ENCODE data around the gene SATB1.

The SATB1 gene

GRCh38 chr3:18401300-18401961, 23.7 kb downstream of the SATB1 start:
- DNase-seq (ENCODE audit: low spot score): no peak

GRCh38 chr3:18398448-18398847, 26.7 kb downstream of the SATB1 start:
- no peak for DNase-seq (ENCODE audit: low spot score)

- no peak for DNase-seq (ENCODE audit: low spot score)
Observed at GRCh38 chr3:18396428-18396827, 28.7 kb downstream of the SATB1 start.

GRCh38 chr3:18394384-18394995, 30.6 kb downstream of the SATB1 start:
- no peak for DNase-seq (ENCODE audit: low spot score)

GRCh38 chr3:18393906-18394305, 31.2 kb downstream of the SATB1 start:
- peak; percentile 14 for DNase-seq (ENCODE audit: low spot score)

- no peak for DNase-seq (ENCODE audit: low spot score)
Observed at GRCh38 chr3:18390024-18390660, 35.0 kb downstream of the SATB1 start.

GRCh38 chr3:18389108-18389733, 35.9 kb downstream of the SATB1 start:
- DNase-seq (ENCODE audit: low spot score): peak; percentile 56

GRCh38 chr3:18386274-18386890, 38.8 kb downstream of the SATB1 start:
- DNase-seq (ENCODE audit: low spot score): no peak

- DNase-seq (ENCODE audit: low spot score): no peak
Observed at GRCh38 chr3:18385706-18386105, 39.4 kb downstream of the SATB1 start.

- DNase-seq (ENCODE audit: low spot score): no peak
Observed at GRCh38 chr3:18382760-18383369, 42.3 kb downstream of the SATB1 start.

GRCh38 chr3:18379647-18380046, 45.5 kb downstream of the SATB1 start:
- no peak for DNase-seq (ENCODE audit: low spot score)

GRCh38 chr3:18378218-18378617, 46.9 kb downstream of the SATB1 start:
- no peak for DNase-seq (ENCODE audit: low spot score)

- no peak for DNase-seq (ENCODE audit: low spot score)
Observed at GRCh38 chr3:18376682-18377081, 48.5 kb downstream of the SATB1 start.

- DNase-seq (ENCODE audit: low spot score): peak; percentile 20
Observed at GRCh38 chr3:18372786-18373405, 52.2 kb downstream of the SATB1 start.

GRCh38 chr3:18370672-18371071, 54.5 kb downstream of the SATB1 start:
- DNase-seq (ENCODE audit: low spot score): no peak

GRCh38 chr3:18369551-18370185, 55.5 kb downstream of the SATB1 start:
- DNase-seq (ENCODE audit: low spot score): no peak

- DNase-seq (ENCODE audit: low spot score): no peak
Observed at GRCh38 chr3:18366258-18366657, 58.9 kb downstream of the SATB1 start.

GRCh38 chr3:18363338-18363737, 61.8 kb downstream of the SATB1 start:
- no peak for DNase-seq (ENCODE audit: low spot score)

- no peak for DNase-seq (ENCODE audit: low spot score)
Observed at GRCh38 chr3:18357747-18358146, 67.4 kb downstream of the SATB1 start.

- no peak for DNase-seq (ENCODE audit: low spot score)
Observed at GRCh38 chr3:18355832-18356231, 69.3 kb downstream of the SATB1 start.

GRCh38 chr3:18354701-18355100, 70.4 kb downstream of the SATB1 start:
- DNase-seq (ENCODE audit: low spot score): no peak
